Mesendoderm (in vitro differentiated cells): ENCODE measurements around the gene F10.

Source experiments
- DNase-seq: peaks from one replicate; pipeline ENCODE4 v3.0.0; 2013
- H2AK5ac ChIP-seq: 2 replicates; pipeline ENCODE4 v1.6.1; 2013; ENCODE audit warnings: low read length, inconsistent platforms
- H2BK120ac ChIP-seq: 2 replicates; pipeline ENCODE4 v1.6.1; 2013; ENCODE audit warnings: low read depth, mild to moderate bottlenecking, low read length, moderate library complexity, mixed read lengths
- H2BK15ac ChIP-seq: replicated peaks from 2 replicates; pipeline ENCODE4 v1.6.1; 2013; ENCODE audit warnings: low read depth, mild to moderate bottlenecking, moderate library complexity
- H2BK5ac ChIP-seq: 2 replicates; pipeline ENCODE4 v1.6.1; 2013; ENCODE audit warnings: low read length, inconsistent platforms
- H3K18ac ChIP-seq: 2 replicates; pipeline ENCODE4 v1.6.1; 2013; ENCODE audit warnings: mild to moderate bottlenecking, low read length, mixed read lengths
- H3K23ac ChIP-seq: one replicate; pipeline ENCODE4 v1.6.1; 2013; ENCODE audit warnings: low read length
- H3K27ac ChIP-seq: 2 replicates; pipeline ENCODE4 v1.5.1; 2013; ENCODE audit warnings: low read depth, mild to moderate bottlenecking, inconsistent platforms, low read length, moderate library complexity
- H3K27me3 ChIP-seq: 2 replicates; pipeline ENCODE4 v1.6.1; 2013; ENCODE audit warnings: low read length, control low read depth, mild to moderate bottlenecking, inconsistent platforms; ENCODE audit not compliant: insufficient read depth, poor library complexity
- H3K36me3 ChIP-seq: 2 replicates; pipeline ENCODE4 v1.6.1; 2013; ENCODE audit warnings: low read length, inconsistent platforms; ENCODE audit not compliant: control insufficient read depth, insufficient read depth
- H3K4ac ChIP-seq: one replicate; pipeline ENCODE4 v1.6.1; 2013; ENCODE audit warnings: low read depth, mild to moderate bottlenecking, low read length, moderate library complexity
- H3K4me1 ChIP-seq: 2 replicates; pipeline ENCODE4 v1.6.1; 2013; ENCODE audit warnings: low read depth, low read length, inconsistent platforms; ENCODE audit not compliant: control insufficient read depth
- H3K4me2 ChIP-seq: 2 replicates; pipeline ENCODE4 v1.6.1; 2013; ENCODE audit warnings: low read length
- H3K4me3 ChIP-seq: 2 replicates; pipeline ENCODE4 v1.5.1; 2013; ENCODE audit warnings: mild to moderate bottlenecking, low read length
- H3K56ac ChIP-seq: one replicate; pipeline ENCODE4 v1.6.1; 2013; ENCODE audit warnings: low read length
- H3K79me1 ChIP-seq: 2 replicates; pipeline ENCODE4 v1.6.1; 2013; ENCODE audit warnings: low read length, inconsistent platforms
- H3K79me2 ChIP-seq: 2 replicates; pipeline ENCODE4 v1.6.1; 2013; ENCODE audit warnings: mild to moderate bottlenecking, low read length; ENCODE audit not compliant: control insufficient read depth, insufficient read depth
- H3K9ac ChIP-seq: 2 replicates; pipeline ENCODE4 v1.6.1; 2013; ENCODE audit warnings: low read length, inconsistent platforms
- H4K5ac ChIP-seq: one replicate; pipeline ENCODE4 v1.6.1; 2013; ENCODE audit warnings: low read length
- H4K8ac ChIP-seq: one replicate; pipeline ENCODE4 v1.6.1; 2013; ENCODE audit warnings: low read depth, mild to moderate bottlenecking, control low read depth, low read length, moderate library complexity
- WGBS: extraction: QIAGEN DNeasy Blood & Tissue Kit; methylation state at CpG from one replicate; pipeline ENCODE4 v1.1.7; 2013; ENCODE audit warnings: low lambda C conversion rate, missing lambda C conversion rate; ENCODE audit not compliant: insufficient coverage; ENCODE audit errors: extremely low coverage; 5-methylcytosine and 5-hydroxymethylcytosine counted together

F10 gene

DNA sequence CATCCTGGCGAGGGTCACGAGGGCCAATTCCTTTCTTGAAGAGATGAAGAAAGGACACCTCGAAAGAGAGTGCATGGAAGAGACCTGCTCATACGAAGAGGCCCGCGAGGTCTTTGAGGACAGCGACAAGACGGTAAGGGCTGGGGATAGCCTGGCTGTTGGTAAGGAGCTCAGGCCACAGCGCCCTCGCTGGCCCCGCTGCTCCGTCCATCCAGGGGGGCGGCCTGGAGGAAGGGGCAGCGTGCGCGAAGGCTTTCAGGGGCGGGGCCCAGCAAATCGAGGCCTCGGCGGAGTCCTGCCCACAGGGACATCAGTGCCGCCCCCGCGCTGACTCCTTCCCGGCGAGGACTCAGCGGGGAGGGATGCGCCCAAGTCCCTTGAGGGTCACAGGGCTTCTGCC, 6.9 kb downstream of the F10 start:
- H3K79me2 ChIP-seq = no peaks in the 10 kb centered on the region
- no peak overlapping the region for H4K8ac ChIP-seq
- H3K4me1 ChIP-seq = peaks cover 5% of the 10 kb centered on the region
- DNase-seq = no peak
- H3K79me1 ChIP-seq = no peaks in the 10 kb centered on the region
- H3K9ac ChIP-seq = no peak overlapping the region
- H3K4me3 ChIP-seq = no peak overlapping the region
- H3K4ac ChIP-seq = no peak overlapping the region
- H2AK5ac ChIP-seq = no peak overlapping the region
- no peak overlapping the region for H3K27ac ChIP-seq
- H3K27me3 ChIP-seq = no peaks in the 10 kb centered on the region
- no peaks in the 10 kb centered on the region for H3K36me3 ChIP-seq
- H3K56ac ChIP-seq = peak overlapping the region; percentile 47
- WGBS = no CpG with 5 or more reads among the region's 27 CpGs
- no peak overlapping the region for H3K4me2 ChIP-seq
- no peak overlapping the region for H2BK5ac ChIP-seq
- H2BK15ac ChIP-seq = no peak overlapping the region
- no peak overlapping the region for H4K5ac ChIP-seq
- no peak overlapping the region for H2BK120ac ChIP-seq
- no peak overlapping the region for H3K18ac ChIP-seq
- no peak overlapping the region for H3K23ac ChIP-seq

DNA sequence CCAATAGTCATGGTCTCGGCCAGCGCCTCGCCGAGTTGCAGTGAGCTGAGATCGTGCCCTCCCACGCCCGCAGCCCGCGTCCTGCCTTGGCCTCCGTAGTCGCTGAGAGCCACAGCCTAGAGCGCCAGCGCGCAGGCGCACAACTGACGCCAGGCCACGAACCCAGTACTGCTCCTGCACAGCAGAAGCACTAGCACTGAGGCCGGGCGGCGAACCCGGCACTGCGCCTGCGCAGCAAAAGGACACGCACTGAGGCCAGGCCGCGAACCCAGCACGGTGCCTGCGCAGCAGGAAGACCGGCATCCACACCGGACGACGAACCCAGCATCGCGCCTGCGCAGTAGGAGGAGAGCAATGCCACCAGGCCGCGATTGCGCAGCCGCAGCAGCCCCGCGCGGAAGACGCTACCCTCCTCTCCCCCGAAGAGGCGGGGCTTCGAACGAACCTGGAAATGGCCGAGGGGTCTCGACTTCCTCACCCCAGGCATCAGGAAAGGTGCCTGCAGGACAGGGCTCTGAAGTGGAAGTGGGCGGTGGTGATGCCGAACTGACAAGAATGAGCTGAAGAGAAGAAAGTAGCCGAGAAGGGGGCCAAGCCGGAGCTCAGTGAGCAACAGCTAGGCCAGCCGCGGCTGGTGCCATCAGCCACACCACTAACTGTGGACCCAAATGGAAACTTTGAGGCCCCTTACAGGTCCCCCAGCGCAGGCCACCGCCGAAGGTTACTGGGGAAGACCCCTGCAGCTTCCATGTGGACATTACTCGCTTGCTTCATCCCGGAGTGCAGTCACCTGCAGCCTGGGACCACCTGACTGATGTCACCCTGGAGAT, 7.5 kb downstream of the F10 start:
- no peak for DNase-seq
- WGBS = no CpG with 5 or more reads among the region's 60 CpGs

DNA sequence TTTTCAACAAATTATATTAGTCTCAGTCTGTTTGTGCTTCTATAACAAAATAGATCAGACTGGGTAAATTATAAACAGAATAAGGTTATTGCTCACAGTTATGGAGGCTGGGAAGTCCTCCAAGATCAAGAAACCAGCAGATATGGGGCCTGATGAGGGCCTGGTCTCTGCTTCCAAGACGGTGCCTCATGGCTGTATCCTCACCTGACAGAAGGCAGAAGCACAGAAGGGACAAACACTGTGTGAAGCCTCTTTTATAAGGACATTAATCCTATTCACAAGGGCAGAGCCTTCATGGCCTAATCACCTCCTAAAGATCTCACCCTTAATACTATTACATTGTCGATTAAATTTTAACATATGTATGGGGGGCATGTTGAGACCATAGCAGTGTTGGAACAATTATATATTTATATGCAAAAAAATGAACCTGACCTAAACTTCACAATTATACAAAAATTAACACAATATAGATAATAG, 12.7 kb downstream of the F10 start:
- no peaks in the 10 kb centered on the region for H3K79me2 ChIP-seq
- no peak overlapping the region for H2BK15ac ChIP-seq
- H2BK120ac ChIP-seq = no peak overlapping the region
- no peak overlapping the region for H3K4me2 ChIP-seq
- H3K9ac ChIP-seq = no peak overlapping the region
- no peak overlapping the region for H3K56ac ChIP-seq
- no peaks in the 10 kb centered on the region for H3K27me3 ChIP-seq
- H3K4me1 ChIP-seq = no peaks in the 10 kb centered on the region
- H3K18ac ChIP-seq = no peak overlapping the region
- no peak overlapping the region for H3K23ac ChIP-seq
- H3K4me3 ChIP-seq = no peak overlapping the region
- H2BK5ac ChIP-seq = no peak overlapping the region
- H3K36me3 ChIP-seq = no peaks in the 10 kb centered on the region
- no peak overlapping the region for H3K27ac ChIP-seq
- no CpG with 5 or more reads among the region's 2 CpGs for WGBS
- no peak overlapping the region for H3K4ac ChIP-seq
- H4K5ac ChIP-seq = no peak overlapping the region
- H3K79me1 ChIP-seq = no peaks in the 10 kb centered on the region
- H4K8ac ChIP-seq = no peak overlapping the region
- DNase-seq = no peak
- H2AK5ac ChIP-seq = no peak overlapping the region

More for the DNA sequence above, 7.5 kb downstream of the F10 start:
- H2BK5ac ChIP-seq = no peak overlapping the region
- H3K4ac ChIP-seq = no peak overlapping the region
- H3K4me3 ChIP-seq = no peak overlapping the region
- no peak overlapping the region for H4K8ac ChIP-seq
- H3K79me1 ChIP-seq = no peaks in the 10 kb centered on the region
- H3K4me1 ChIP-seq = peaks cover 5% of the 10 kb centered on the region
- H3K56ac ChIP-seq = no peak overlapping the region
- no peak overlapping the region for H3K4me2 ChIP-seq
- no peak overlapping the region for H3K18ac ChIP-seq
- no peak overlapping the region for H4K5ac ChIP-seq
- H3K9ac ChIP-seq = no peak overlapping the region
- no peaks in the 10 kb centered on the region for H3K27me3 ChIP-seq
- no peak overlapping the region for H3K27ac ChIP-seq
- no peak overlapping the region for H3K23ac ChIP-seq
- H3K79me2 ChIP-seq = no peaks in the 10 kb centered on the region
- H2AK5ac ChIP-seq = no peak overlapping the region
- H2BK15ac ChIP-seq = no peak overlapping the region
- no peaks in the 10 kb centered on the region for H3K36me3 ChIP-seq
- no peak overlapping the region for H2BK120ac ChIP-seq

DNA sequence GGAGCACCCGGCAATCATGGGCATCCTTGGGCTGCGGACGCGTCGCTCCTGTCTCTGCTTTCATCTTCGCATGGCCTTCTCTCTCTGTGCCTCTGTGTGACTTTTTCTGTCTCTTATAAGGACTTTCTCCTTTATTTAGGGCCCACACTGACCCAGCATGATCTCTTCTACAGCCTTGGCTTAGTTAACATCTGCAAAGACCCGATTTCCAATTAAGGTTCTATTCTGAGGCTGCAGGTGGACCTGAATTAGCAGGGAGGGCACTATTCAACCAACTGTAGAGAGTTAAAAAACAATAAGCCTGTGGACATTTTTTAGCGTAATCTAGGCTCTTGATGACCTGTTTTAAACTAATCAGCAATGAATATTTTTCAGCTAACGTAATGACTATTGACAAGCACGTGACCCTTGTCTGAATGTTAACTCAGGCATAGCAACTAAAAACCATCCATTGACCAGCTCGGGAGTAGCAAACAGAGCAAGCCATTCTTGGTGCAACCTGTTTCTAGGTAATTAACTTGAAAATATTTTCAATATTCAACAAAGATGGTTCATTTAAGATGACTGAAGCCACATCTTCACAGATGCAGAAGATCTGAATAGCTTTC, 15.2 kb downstream of the F10 start:
- Histone ChIP-seq H3K56ac (no peak overlapping the region), H3K79me1 (no peaks in the 10 kb centered on the region), H4K5ac (no peak overlapping the region), H2BK120ac (no peak overlapping the region), H3K27me3 (no peaks in the 10 kb centered on the region), H3K27ac (no peak overlapping the region), H3K9ac (no peak overlapping the region), H4K8ac (no peak overlapping the region), H2BK5ac (no peak overlapping the region), H2BK15ac (no peak overlapping the region), H3K36me3 (no peaks in the 10 kb centered on the region), H3K18ac (no peak overlapping the region), H3K4me2 (no peak overlapping the region), H3K4ac (no peak overlapping the region), H3K23ac (no peak overlapping the region), H3K79me2 (no peaks in the 10 kb centered on the region), H3K4me1 (no peaks in the 10 kb centered on the region), H3K4me3 (no peak overlapping the region), H2AK5ac (no peak overlapping the region)
- DNase-seq = no peak
- no CpG with 5 or more reads among the region's 11 CpGs for WGBS

DNA sequence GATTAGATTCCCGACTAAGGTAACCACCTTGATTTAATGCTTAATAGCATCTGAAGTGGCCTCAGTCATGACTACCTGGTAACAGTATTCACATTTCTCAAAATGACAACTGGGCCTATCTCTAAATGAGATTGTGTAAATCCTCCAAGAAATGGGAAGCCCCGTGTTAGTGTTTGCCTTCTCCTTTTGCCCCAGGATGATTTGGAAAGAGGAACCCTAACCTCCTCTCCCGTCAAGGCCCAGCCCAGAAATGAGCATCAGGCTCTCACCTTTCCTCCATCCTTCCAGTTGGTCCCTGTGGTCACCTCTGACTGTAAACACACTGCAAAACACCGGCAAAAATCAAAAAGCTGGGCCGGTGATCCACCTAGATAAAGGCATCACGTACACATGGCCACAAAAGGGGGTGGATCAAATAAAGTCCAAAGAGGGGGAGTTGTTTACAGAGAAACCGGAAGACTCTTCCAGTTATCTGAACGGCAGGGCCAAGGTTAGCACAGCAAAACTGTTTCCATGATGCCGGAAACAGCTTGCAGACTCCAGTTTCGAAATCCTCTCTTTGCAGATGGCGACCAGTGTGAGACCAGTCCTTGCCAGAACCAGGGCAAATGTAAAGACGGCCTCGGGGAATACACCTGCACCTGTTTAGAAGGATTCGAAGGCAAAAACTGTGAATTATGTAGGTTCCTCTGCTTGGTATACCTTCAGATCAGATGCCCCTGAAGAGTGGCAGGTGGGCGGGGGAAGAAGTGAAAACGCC, 16.4 kb downstream of the F10 start:
- H3K27ac ChIP-seq = no peak overlapping the region

More for the DNA sequence above, 16.4 kb downstream of the F10 start:
- Histone ChIP-seq H3K79me2 (no peaks in the 10 kb centered on the region), H2BK5ac (no peak overlapping the region), H3K27me3 (no peaks in the 10 kb centered on the region), H2AK5ac (no peak overlapping the region), H3K56ac (no peak overlapping the region), H3K18ac (no peak overlapping the region), H3K23ac (no peak overlapping the region), H3K4me1 (no peaks in the 10 kb centered on the region), H4K8ac (no peak overlapping the region), H2BK15ac (no peak overlapping the region), H3K9ac (no peak overlapping the region), H4K5ac (no peak overlapping the region), H2BK120ac (no peak overlapping the region), H3K4me2 (no peak overlapping the region), H3K4me3 (no peak overlapping the region), H3K4ac (no peak overlapping the region), H3K79me1 (no peaks in the 10 kb centered on the region), H3K36me3 (no peaks in the 10 kb centered on the region)
- DNase-seq = no peak
- WGBS = no CpG with 5 or more reads among the region's 16 CpGs
